Sigmoid colon (tissue), 7 donors: Measurements from ENCODE around the gene TTLL4. TPM values are rescaled to one million over a fixed set of nuclear protein-coding genes. Genes with fewer than 3 reads are reported as not detected.
"Not testable (repeated sequence)": the region's sequence is repeated elsewhere in the genome, so short reads cannot be mapped to it uniquely, and the experiment has no call there.

ENCODE experiments used
- DNase-seq: peaks from one replicate; pipeline ENCODE4 v3.0.0-alpha.2; 2019
- H3K27ac ChIP-seq, 4 donors: fragments of 200-600 bp; sonication (generic); one replicate each; pipeline ENCODE4 v1.5.1; 2016 to 2019; ENCODE audit warnings: mild to moderate bottlenecking in 1 of 4
- H3K27me3 ChIP-seq, 3 donors: fragments of 200-600 bp; sonication (generic); one replicate each; pipeline ENCODE4 v1.5.1; 2019; ENCODE audit warnings: mild to moderate bottlenecking in 1 of 3
- H3K36me3 ChIP-seq, 4 donors: fragments of 200-600 bp; sonication (generic); one replicate each; pipeline ENCODE4 v1.5.1; 2016 to 2019
- H3K4me1 ChIP-seq, 4 donors: fragments of 200-600 bp; sonication (generic); one replicate each; pipeline ENCODE4 v1.5.1; 2017 to 2019
- H3K4me3 ChIP-seq, 4 donors: fragments of 200-600 bp; sonication (generic); one replicate each; pipeline ENCODE4 v1.5.1; 2017 to 2019; ENCODE audit warnings: mild to moderate bottlenecking in 2 of 4, moderate library complexity in 1 of 4
- H3K9me3 ChIP-seq, 4 donors: fragments of 200-600 bp in 3 of 4; sonication (generic) in 3 of 4; one replicate each; pipeline versions ENCODE4 v1.5.1 to v1.6.1; 2013 to 2019
- EP300 ChIP-seq, 4 donors: sonication (generic); formaldehyde crosslinking; IDR thresholded peaks; one replicate each; pipeline ENCODE4 v1.6.1; 2017; ENCODE audit warnings: antibody characterized with exemption in 4 of 4
- POLR2A ChIP-seq, 2 donors: fragments of 450-650 bp; IDR thresholded peaks; one replicate each; pipeline ENCODE4 v1.6.1; 2016; ENCODE audit warnings: antibody characterized with exemption in 2 of 2, mild to moderate bottlenecking in 2 of 2, moderate library complexity in 2 of 2
- POLR2AphosphoS5 ChIP-seq, 4 donors: sonication (generic); formaldehyde crosslinking; IDR thresholded peaks; one replicate each; pipeline ENCODE4 v1.6.1; 2017; ENCODE audit warnings: antibody characterized with exemption in 4 of 4
- WGBS, 2 donors: extraction: QIAGEN DNeasy Blood & Tissue Kit; methylation state at CpG; one replicate each; pipeline ENCODE4 v1.1.7; 2013; 5-methylcytosine and 5-hydroxymethylcytosine counted together
- intact Hi-C: fragments of 100-400 bp; cut with DNase I; formaldehyde crosslinking; loops from one replicate; pipeline ENCODE4 v1.15.1; 2023
- polyA plus RNA-seq, 3 donors: library from polyadenylated mRNA; stranded (reverse); fragments of 200-250 nt; gene quantifications; one replicate each; pipeline ENCODE4 v1.2.3, GENCODE V29; 2013
- total RNA-seq, 4 donors: library from RNA; depleted of rRNA; stranded (reverse); fragments of >200 nt; gene quantifications; one replicate each; pipeline ENCODE4 v1.1.0, GENCODE V29; 2016
- TF ChIP-seq, protein P1 (sequence below), 4 experiments: fragments of 450-650 bp in 3 of 4; fragments of 200-600 bp in 1 of 4; IDR thresholded peaks; one replicate each; pipeline ENCODE4 v1.5.1; 2016 to 2019; ENCODE audit warnings: antibody characterized with exemption in 4 of 4, mild to moderate bottlenecking in 3 of 4, moderate library complexity in 2 of 4
- donor health status: healthy with polysubstance abuse.
- donor health status: Bipolar disorder and iron deficiency.
- donor health status: healthy.

Gene TTLL4
- total and polyA plus RNA-seq, 7 donors = 6.0 to 16.0 (median 11.8) TPM

DNA sequence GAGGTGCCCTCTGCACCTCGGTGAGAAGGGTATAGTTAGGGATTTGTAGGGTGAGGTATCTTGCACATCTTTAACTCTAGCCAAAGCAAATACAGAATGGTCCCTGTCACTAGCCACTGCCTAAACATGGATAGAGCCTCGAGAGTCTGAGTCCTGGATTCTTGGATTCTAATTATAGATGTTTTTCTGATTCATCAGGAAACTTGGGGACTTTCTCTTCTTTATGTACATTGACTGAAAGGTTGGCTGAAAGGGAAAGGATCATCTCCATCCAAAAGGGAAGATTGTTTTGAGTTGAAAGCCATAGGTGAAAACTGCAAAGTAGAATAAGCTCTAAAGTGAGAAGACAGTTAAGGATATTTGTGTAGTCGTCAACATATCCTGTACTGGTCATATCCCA, 30.6 kb upstream of the TTLL4 start:
- Histone ChIP-seq H3K27ac (no peak overlapping the region), H3K4me3 (no peak overlapping the region), H3K9me3 (no peaks in the 10 kb centered on the region), H3K36me3 (peaks cover 13 to 82% (median 15%) of the 10 kb centered on the region in 4 donors), H3K4me1 (no peaks in the 10 kb centered on the region), H3K27me3 (no peaks in the 10 kb centered on the region)
- intact Hi-C loops = no loop called here
- 86 to 92% methylated on average over 3 of the region's 3 CpGs for WGBS, 2 donors
- DNase-seq = no peak
- no peak for TF ChIP-seq EP300 (IDR thresholded peaks at IDR 0.05)
- TF ChIP-seq, protein P1, sequence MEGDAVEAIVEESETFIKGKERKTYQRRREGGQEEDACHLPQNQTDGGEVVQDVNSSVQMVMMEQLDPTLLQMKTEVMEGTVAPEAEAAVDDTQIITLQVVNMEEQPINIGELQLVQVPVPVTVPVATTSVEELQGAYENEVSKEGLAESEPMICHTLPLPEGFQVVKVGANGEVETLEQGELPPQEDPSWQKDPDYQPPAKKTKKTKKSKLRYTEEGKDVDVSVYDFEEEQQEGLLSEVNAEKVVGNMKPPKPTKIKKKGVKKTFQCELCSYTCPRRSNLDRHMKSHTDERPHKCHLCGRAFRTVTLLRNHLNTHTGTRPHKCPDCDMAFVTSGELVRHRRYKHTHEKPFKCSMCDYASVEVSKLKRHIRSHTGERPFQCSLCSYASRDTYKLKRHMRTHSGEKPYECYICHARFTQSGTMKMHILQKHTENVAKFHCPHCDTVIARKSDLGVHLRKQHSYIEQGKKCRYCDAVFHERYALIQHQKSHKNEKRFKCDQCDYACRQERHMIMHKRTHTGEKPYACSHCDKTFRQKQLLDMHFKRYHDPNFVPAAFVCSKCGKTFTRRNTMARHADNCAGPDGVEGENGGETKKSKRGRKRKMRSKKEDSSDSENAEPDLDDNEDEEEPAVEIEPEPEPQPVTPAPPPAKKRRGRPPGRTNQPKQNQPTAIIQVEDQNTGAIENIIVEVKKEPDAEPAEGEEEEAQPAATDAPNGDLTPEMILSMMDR (IDR thresholded peaks at IDR 0.05) = no peak

DNA sequence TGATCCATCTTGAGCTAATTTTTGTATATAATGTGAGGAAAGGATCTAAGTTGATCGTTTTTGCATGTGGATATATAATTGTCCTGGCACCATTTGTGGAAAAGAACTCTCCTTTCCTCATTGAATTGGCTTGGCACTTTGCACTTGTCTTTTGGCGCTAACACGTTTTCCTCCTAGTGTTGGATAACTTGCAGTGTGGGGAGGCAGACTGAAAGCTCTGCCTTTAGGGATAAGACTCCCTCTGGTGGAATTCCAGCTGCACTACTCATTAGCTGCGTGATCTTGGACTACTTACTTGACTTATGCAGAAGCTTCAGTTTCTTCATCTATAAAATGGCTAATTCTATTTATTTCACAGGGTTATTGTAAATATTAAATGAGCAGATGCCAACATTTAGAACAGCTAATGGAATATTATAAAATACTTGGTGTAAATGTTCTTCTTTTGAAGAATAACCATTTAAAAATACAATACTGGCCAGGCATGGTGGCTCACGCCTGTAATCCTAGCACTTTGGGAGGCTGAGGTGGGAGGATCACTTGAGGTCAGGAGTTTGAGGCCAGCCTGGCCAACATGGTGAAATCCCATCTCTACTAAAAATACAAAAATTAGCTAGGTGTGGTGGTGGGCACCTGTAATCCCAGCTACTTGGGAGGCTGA, 23.1 kb upstream of the TTLL4 start:
- not testable (repeated sequence) for H3K9me3 ChIP-seq, H3K27ac ChIP-seq, H3K27me3 ChIP-seq, H3K4me1 ChIP-seq, H3K4me3 ChIP-seq
- TF ChIP-seq, protein P1 (IDR thresholded peaks at IDR 0.05) = peak; percentile 59 to 85 (median 78)
- WGBS, 2 donors = 24 to 32% methylated on average over 5 of the region's 5 CpGs
- intact Hi-C loops = loop anchor here (5.0 kb wide), 1 partner anchor 280 kb away; no protein-coding TSS in a partner anchor
- H3K36me3 ChIP-seq = peaks cover 0 to 66% (median 7%) of the 10 kb centered on the region in 4 donors
- DNase-seq = peak; percentile 74

DNA sequence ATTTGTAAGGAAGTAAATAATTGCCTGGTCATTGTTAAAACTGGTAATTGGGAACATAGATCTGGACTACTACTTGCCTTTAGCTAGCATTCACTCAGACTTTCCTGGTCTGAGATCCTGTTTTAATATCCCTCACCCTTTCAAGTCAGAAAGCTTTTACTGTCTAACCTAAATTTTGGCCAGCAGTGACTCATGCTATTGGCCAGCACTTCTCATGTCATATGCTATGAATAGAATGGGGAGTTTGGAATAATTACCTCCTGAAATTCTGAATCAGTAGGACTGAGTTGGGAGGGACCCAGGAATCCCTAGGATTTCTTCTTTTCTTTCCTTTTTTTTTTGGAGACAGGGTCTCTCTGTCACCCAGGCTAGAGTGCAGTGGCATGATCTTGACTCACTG, 19.4 kb upstream of the TTLL4 start:
- Histone ChIP-seq H3K36me3 (peaks cover 0 to 76% (median 18%) of the 10 kb centered on the region in 4 donors), H3K27ac (peak overlapping the region in 1 of 4 donors; percentile 40), H3K4me1 (peaks cover 0 to 4% (median 0%) of the 10 kb centered on the region in 4 donors), H3K9me3 (no peaks in the 10 kb centered on the region), H3K4me3 (no peak overlapping the region), H3K27me3 (no peaks in the 10 kb centered on the region)
- TF ChIP-seq POLR2A (IDR thresholded peaks at IDR 0.05) = no peak
- no peak for TF ChIP-seq POLR2AphosphoS5 (IDR thresholded peaks at IDR 0.05)
- TF ChIP-seq, protein P1 (IDR thresholded peaks at IDR 0.05) = no peak
- DNase-seq = no peak
- intact Hi-C loops = no loop called here

DNA sequence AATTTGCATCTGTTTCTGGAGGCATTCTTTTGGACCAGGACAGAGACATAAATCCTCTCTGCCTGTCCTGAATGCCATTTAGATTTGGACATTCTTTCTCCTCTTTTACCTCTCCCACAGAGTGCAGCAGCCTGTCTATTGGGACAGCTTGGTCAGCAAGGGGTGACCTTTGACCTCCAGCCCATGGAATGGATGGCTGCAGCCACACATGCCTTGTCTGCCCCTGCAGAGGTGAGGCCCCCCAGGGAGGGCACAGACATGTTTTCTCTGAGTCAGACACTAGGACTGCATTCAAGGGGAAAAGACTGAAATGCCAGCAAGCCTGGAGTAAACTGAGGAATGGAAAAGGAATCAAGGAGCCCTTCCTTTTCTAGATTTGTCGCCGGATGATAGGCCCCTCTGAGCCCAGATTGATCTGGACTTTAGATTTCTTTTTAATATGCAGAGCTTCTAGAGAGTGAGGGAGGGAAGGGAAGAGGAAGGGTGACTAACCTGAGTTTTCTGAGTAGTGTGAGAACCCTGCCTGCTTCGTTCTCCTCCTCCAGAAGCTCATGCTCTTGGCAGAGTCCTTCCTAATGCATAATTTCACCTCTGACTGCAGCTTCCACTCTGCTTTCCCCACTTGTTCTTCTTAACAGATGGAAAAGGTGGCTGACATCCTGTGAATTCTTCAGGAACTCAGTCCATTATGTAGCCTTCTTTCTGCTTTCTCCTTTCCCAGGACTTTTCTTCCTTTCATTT, 16.1 kb upstream of the TTLL4 start:
- TF ChIP-seq POLR2AphosphoS5 (IDR thresholded peaks at IDR 0.05) = no peak
- TF ChIP-seq, protein P1 (IDR thresholded peaks at IDR 0.05) = no peak
- TF ChIP-seq EP300 (IDR thresholded peaks at IDR 0.05) = no peak
- no peak for TF ChIP-seq POLR2A (IDR thresholded peaks at IDR 0.05)
- no peak overlapping the region for H3K27ac ChIP-seq
- no peaks in the 10 kb centered on the region for H3K27me3 ChIP-seq
- H3K9me3 ChIP-seq = no peaks in the 10 kb centered on the region
- 95% methylated on average over 3 of the region's 3 CpGs for WGBS, 2 donors
- no peak for DNase-seq
- H3K36me3 ChIP-seq = peaks cover 0 to 86% (median 29%) of the 10 kb centered on the region in 4 donors
- peaks cover 0 to 4% (median 0%) of the 10 kb centered on the region in 4 donors for H3K4me1 ChIP-seq
- H3K4me3 ChIP-seq = no peak overlapping the region
- intact Hi-C loops = no loop called here
